Right forelimb (tissue), 1 donor: Measurements from ENCODE around the gene GALNT5.
"Not testable (repeated sequence)": the region's sequence is repeated elsewhere in the genome, so short reads cannot be mapped to it uniquely, and the experiment has no call there.

Experiments used
- DNase-seq: peaks from one replicate; pipeline ENCODE4 v3.0.0-alpha.2; 2018

Gene GALNT5, protein sequence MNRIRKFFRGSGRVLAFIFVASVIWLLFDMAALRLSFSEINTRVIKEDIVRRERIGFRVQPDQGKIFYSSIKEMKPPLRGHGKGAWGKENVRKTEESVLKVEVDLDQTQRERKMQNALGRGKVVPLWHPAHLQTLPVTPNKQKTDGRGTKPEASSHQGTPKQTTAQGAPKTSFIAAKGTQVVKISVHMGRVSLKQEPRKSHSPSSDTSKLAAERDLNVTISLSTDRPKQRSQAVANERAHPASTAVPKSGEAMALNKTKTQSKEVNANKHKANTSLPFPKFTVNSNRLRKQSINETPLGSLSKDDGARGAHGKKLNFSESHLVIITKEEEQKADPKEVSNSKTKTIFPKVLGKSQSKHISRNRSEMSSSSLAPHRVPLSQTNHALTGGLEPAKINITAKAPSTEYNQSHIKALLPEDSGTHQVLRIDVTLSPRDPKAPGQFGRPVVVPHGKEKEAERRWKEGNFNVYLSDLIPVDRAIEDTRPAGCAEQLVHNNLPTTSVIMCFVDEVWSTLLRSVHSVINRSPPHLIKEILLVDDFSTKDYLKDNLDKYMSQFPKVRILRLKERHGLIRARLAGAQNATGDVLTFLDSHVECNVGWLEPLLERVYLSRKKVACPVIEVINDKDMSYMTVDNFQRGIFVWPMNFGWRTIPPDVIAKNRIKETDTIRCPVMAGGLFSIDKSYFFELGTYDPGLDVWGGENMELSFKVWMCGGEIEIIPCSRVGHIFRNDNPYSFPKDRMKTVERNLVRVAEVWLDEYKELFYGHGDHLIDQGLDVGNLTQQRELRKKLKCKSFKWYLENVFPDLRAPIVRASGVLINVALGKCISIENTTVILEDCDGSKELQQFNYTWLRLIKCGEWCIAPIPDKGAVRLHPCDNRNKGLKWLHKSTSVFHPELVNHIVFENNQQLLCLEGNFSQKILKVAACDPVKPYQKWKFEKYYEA

DNA sequence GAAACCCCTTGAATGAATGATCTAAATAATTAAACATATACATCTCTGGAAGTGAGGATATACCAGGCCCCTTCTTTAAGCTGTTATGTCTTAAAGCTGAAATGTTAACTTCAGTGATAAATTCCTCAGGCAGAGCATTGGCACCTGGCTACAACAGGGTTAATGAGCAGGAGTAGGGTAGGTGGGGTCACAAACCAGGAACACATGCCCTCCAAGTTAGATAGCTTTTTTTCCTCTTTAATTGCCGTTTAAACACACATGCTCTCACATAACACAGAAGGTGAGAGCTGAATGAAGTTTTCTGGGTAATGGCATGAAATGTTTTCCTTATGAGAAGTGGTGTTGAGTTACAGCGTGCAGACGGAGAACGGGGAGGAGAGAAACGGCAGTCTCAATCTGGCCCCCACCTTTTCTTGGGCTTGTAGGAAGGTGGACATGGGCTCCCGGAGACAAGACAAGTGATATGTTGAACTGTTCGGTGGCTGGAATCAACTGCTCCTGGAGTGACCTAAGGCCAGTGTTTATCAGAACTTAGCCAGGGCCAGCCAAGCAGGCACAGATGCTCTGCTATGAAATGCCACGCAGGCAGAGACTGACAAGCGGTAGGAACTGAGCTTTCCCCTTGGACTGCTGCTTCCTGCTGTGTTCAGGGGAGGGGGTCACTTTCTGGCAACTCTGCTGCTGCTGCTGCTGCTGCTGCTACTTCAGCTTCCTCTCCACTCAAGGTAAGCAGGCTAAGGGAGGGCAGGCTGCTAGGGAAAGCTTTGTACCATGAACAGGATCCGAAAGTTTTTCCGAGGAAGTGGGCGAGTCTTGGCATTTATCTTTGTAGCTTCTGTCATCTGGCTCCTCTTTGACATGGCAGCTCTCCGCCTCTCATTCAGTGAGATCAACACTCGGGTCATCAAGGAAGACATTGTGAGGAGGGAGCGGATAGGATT lies at the start of gene GALNT5:
TSS of gene GALNT5 (plus strand) at position 394 of the 941 bp plus-strand sequence. CDS start at position 772, 378 bp downstream.
- DNase-seq, result peak; percentile 77

DNA sequence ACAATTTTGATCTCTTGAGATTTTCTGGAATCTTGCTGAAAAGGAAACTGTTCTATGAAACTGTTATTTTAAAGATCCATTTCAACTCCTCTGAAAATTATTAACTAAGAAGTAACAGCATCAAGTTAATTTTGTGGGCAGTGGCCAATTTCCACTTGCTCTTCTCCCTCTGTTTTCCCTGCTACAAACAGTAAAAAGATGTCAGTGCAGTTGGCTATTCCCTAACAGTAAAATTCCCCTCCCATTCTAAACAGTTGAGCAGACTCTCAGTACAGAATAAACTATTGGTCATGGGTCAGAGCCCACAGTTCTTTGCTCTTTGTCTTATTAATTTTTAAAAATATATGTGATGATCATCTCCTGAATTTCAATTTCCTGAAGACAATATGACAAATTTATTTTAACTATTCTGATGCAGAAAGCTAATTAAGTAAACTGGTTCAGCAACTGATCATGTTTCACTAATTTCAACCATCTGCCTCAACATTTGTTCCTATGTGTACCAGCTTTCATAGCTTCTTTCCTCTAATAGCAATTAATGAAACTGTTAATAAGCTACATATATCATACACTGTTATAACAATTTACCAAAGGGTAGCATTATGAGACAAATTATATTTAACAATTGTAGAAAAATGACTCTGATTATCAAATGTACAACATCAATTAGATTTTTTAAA lies 41.1 kb upstream of the GALNT5 start:
- no peak for DNase-seq

DNA sequence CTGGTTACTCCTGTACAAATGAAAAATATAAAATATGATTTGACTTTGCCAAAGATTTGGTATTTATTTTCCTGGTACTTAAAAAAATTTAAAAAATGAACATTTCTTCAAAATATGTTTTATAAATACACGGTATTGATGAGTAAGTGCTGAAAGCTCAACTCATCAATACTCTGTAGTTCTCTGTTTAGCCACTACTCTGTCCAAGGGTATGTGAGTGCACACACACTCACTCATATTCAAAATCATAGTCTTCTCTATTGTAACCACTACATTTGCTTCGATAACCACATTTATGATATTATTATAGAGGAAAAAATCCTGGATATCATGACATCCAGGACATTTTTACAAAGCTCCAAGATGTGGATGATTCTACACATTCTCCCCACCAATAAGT lies 40.1 kb upstream of the GALNT5 start:
- DNase-seq, result no peak

DNA sequence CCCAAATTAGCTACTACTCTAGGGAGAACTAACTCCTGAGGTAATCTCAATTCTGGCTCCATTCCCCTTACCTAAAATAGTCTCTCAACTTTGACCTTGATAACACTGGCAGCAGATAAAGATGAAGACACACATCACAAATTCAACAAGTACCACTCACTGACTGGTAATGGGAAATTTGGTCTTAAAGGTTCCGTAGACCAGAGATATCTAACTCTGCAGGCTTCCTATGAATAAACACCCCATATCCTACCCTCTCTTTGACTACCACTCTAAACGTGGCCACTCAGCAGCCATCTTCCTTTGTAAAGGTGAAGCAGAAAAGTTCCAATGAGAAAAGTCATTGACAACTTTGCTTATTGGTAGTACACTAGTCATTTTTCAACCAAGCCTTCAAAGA lies 38.6 kb upstream of the GALNT5 start:
- no peak for DNase-seq

DNA sequence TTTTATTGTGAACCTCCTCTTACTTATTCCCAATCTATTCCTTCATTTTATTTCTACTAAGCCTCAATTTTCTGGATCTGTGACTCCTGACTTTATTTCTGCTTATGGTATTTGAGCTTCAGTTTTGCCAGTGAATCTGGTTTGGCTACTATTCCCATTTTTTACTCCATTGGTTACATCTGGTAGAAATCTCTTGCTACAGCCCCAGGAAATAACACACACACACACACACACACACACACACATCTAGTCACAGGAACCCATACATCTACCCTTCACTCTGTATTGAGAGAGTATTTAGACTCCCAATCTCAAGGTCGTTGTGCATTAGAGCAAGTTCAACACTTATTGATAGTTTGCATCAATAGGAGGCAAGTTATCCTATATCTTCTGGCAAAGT lies 37.0 kb upstream of the GALNT5 start:
- no peak for DNase-seq

DNA sequence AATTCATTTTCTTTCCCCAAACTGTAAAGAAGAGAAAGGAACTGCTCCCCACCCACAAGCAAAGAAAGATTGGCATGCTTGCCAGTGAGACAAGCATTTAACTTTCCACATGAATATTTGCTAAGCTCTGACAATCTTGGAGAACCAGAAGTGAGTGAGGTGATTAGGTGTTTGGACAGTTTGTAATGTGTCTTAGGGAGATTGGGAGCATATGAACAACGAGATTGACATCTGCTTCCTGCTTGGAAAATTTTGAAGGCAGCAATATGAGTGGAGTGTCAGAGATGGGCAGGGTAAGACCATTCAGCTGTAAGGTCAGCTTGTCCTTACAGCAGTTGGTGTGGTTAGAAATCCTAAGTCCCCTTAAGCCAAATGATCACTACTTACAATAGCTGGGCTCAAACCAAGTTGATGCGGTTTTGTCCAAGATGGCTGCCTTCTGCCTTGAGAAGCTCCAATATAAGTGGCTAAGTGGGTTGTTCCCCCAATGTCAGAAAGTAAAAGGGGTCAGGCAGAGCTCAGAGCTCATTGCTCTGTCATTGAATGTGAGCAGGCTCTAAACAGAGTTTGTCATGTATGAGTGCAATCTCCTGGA lies 36.0 kb upstream of the GALNT5 start:
- DNase-seq, result no peak

DNA sequence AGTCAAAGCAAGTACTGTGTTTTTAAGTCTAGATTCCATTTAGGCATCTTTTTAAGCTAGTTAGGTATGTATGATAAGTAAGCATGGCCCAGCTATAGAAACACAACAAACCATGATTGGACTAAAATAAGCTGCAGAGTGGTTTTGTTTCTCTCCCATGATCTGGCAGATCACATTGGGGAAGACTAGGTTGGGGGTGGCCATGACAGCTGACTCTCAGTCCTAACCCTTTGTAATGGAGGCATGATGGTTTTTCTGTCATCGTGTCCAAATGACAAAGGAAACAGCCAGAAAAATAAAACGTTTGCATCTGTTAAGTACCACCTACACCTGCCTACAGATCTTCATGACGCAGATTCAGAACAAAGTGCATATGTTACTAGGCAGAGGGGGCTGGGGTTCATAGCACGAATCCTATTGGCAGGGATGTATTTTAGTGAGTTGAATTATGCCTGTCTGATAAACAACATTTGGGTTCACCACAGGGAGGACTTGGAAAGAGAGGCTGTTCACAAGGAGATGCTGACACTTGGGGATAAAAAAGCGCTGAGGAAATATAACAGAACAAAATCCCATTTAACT lies 33.8 kb upstream of the GALNT5 start:
- no peak for DNase-seq

DNA sequence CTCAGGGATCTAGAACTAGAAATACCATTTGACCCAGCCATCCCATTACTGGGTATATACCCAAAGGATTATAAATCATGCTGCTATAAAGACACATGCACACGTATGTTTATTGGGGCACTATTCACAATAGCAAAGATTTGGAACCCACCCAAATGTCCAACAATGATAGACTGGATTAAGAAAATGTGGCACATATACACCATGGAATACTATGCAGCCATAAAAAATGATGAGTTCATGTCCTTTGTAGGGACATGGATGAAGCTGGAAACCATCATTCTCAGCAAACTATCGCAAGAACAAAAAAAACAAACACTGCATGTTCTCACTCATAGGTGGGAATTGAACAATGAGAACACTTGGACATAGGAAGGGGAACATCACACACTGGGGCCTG lies 33.1 kb upstream of the GALNT5 start:
- not testable (repeated sequence) for DNase-seq

DNA sequence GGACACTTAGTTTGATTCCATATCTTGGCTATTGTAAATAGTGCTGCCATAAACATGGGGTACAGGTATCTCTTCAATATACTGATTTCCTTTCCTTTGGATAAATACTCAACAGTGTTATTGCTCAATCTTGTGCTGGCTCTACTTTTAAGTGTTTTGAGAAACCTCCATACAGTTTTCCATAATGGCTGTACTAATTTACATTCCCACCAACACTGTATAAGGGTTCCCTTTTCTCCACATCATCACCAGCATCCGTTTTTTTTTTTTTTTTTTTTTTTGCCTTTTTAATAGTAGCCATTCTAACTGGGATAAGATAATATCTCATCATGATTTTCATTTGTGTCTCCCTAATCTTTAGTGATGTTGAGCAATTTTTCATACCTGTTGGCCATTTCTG lies 29.9 kb upstream of the GALNT5 start:
- DNase-seq, result no peak

DNA sequence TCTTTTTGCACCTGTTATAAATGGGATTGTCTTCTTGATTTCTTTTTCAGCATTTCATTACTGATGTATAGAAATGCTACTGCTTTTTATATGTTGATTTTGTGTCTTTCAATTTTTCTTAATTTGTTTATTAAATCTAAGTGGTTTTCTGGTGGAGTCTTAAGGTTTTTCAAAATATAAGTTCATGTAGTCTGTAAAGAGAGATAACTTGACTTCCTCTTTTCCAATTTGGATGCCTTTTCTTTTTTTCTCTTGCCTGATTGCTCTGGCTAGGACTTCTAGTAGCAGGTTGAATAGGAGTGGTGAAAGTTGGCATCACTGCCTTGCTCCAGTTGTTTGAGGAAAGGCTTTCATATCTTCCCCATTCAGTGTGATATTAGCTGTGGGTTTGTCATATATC lies 28.6 kb upstream of the GALNT5 start:
- DNase-seq, result no peak

DNA sequence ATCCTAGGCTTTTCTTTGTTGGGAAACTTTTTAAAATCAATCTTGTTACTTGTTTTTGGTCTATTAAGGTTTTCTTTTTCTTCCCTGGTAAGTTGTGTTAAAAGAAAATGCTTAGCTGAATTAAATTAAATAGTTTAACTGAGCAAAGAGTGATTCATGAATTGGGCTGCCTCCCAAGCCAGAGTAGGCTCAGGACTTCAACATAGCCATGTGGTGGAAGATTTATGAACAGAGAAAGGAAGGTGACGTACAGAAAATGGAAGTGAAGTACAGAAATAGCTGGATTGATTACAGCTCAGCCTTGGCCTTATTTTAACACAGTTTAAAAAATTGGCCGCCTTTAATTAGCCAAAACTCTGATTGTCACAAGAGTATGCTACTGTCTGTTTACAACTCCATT lies 27.9 kb upstream of the GALNT5 start:
- DNase-seq, result no peak

DNA sequence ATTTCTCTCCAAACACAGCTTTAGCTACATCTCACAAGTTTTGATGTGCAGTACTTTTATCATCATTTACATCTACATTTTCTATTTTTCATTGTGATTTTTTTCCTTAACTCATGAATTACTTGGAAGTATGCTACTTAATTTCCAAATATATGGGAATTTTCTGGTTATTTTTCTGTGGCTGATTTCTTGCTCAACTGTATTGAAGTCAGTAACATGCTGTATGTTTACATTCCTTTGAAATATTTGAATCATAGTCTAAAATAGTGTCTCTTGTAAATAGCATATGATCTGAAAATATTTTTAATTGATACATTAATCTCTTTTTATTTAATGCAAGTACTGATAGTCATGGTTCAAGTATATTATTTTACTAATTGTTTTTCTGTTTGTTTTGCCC lies 26.0 kb upstream of the GALNT5 start:
- DNase-seq, result no peak

DNA sequence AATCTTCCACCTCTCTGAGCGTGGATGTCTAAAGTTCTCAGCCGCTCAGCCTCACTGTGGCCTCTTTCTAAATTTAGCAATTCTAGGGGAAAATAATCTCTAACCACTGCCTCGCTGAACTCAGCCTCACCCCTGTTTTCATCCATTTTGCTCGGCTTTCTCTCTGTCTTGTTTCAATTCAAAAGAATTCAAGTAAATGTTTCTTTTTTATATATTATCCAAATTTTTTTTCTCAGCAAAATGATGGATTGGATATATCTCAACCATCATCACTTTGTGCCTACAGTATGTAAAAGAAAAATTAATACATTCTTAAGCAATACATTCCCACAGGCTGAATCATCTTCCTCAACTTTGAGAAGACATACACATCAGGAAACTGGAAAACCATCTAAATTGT lies 24.0 kb upstream of the GALNT5 start:
- no peak for DNase-seq

DNA sequence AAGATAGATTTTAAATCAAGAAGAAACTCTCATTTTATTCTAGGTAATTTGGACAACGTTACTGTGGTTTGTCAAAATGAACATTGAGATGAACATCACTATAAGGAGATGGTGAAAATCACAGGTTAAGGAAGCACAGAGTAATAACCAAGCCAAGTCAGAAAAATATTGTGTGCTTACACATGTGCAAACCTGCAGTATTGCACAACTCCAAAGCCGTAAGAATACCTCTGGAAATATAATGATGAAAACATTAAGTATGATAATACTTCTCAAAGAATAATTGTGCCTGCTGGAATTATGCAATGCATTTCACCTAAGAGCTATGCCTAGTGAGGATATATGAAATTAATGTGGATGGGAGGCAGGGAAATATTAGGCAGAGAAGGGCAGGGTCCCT lies 21.1 kb upstream of the GALNT5 start:
- DNase-seq, result no peak

DNA sequence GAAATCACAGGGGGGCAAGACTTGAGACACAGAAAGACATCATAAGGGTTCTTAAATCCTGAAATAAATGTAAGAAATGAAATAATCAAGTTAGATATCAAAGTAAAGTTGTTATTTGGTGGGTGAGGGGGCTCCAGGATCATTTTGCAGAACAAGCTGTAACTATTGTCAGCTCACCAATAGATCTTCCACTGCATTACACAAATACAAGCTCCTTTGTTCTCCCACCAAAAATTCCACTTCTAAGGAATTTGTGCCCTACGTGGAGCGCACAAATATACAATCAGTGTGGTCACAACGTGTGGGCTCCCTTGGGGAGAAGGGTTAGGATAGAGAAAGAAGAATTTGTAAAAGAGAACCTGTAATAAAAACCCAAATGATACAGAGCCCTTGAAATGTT lies 19.2 kb upstream of the GALNT5 start:
- no peak for DNase-seq

DNA sequence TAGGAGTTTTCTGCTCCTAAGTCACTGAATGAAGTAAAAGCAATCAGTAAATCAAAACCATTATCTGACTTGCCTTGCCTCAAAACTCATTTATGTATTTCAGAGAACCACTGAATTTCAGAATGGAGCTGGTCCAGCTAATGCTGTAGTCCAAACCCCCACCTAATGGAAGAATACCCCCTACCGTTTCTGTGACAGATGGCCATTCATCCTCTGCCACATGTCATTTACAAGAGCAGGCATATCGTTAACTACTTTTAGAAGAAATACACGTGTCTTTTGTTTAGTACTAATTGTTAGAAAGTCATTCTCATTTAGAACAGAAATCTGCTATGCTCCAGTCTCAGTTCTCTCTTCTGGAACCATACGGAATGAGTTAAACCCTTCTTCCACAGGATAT lies 12.8 kb upstream of the GALNT5 start:
- DNase-seq, result no peak

DNA sequence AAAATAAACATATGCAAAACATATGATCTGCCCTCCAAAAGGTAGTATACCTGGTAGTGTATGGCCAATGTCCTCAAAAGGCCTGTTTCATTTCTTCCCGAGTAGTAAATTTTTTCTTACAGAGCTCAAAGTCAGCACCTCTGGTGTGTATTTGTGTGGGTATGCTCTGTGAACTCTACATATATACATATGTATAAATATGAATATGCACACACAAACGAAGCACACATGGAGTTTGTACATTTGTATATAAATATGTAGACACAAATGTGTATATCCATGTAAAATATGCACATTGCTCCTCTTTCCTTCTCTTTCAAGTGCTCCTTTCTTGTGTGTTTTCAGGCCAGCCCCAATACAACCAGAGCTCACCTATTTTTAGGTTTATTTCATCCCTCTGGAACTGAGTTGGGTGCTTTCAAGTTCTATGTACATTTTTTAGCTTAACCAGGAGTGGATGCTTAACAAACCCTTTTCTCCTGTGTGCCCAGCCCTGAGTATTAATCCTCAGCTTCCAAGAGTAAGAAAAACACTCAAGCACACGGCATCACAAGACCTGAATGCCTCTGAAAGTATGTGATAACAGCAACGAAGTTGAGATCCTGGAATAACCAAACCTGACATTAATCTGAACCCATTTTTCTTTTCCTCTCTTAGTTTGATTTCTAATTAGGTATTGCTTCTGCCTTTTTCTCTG lies 12.2 kb upstream of the GALNT5 start:
- no peak for DNase-seq

DNA sequence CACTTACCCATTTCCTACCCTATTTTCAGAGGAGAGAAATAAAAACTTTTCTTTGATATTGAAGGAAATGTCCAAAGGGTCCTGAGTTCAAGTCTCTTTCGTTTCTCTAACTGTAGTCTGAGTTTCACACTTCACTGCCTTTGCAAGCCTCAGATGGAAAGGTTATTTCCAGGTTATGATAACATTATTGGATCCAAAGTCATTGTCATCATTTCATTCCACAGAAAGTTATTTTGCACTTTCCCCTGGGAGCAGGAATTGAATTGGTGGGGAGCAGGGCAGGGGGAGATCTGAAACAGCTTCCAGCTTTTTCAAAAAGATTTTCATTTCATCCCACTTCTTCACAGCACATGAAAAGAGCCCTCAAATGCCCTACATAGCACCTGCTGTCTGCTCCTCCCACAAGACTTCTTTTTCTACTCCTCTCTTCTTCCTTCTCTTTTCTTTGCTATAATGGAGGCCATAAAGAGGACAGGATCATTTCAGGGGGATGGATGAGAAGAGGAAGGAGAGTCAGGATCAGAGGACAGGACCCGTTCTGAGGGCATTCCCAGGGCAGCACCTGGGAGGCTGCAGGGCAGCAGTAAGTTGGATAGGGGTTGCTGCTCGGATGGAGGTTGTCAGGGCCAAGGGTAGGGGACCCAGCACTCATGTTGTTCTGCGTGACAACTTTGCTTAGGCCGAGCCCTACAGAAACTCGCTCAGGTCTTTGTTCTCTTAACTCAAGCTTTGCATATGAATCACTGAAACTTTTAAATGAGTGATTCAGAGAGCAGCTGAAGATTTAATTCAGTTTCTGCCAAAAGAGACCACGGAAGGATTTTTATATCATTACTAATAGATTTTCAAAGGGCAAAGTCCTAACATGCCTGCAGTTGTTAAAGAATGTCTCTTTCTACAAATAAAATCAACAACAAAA lies 11.4 kb upstream of the GALNT5 start:
- no peak for DNase-seq

DNA sequence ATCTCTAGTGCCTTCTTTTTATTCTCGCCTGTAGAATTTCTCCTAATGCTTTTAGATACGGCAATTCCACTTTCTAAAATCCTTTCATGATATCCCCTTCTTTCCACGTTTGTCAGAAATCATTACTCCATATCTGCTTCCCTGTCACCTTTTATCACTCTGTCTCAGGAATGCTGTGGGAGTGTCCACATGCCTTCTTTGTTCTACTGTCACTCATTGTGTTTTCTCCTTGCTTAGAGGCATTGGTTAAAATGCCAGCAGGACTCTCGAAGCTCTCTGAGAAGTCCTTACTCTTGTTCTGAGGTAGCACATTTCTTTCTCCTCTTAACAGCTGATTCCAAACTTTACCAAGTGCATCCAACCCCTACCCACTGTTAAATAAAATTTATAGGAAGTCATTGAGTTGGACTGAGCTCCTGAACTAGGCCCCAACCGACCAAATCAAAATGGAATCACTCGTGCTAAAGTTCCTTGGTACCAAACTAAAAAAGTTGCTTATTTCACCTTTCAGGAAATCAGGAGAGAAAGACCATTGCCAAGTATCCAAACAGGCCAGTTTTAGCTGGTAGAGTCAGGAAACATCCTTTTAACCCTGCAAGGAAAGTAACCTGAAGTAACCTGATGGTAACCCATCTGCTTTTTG lies 10.6 kb upstream of the GALNT5 start:
- no peak for DNase-seq
